Left ventricle myocardium superior (tissue), 1 donor: Measurements from ENCODE around the gene RNF31. TPM values are rescaled to one million over a fixed set of nuclear protein-coding genes. Genes with fewer than 3 reads are reported as not detected.

Experiments used
- ATAC-seq: fragments of 200-7000 bp; cut with Tn5 transposase; one replicate; pipeline ENCODE4 v1.9.1; 2020; ENCODE audit warnings: mild to moderate bottlenecking, moderate library complexity
- DNase-seq: peaks from one replicate; pipeline ENCODE4 v3.0.0-alpha.2; 2020
- intact Hi-C: fragments of 100-400 bp; cut with micrococcal nuclease; formaldehyde crosslinking; loops from one replicate; pipeline ENCODE4 v1.11.0; 2022
- total RNA-seq: library from RNA; stranded (reverse); fragmentation: NEBNext Ultra II Directional; extraction: Animal tissue kit (Norgen Biotek cat#: 25700); gene quantifications from one replicate; pipeline ENCODE4 v1.2.1, GENCODE V29; 2021
- donor health status: DM: no; HTN: yes; CAD: no; lungs with severe emphysema.

RNF31 gene
- total RNA-seq, 1 donor from 2014 or later, result 42.8 TPM

GRCh38 chr14:24177891-24178290 lies 30.6 kb downstream of the RNF31 start:
- DNase-seq (no peak), ATAC-seq (no peak)
- intact Hi-C loops, result no loop called here

GRCh38 chr14:24178399-24179178 lies 31.3 kb downstream of the RNF31 start:
- no peak for ATAC-seq
- intact Hi-C loops, result no loop called here
- no peak for DNase-seq

GRCh38 chr14:24179294-24179960 lies 32.1 kb downstream of the RNF31 start:
- ATAC-seq (peak; percentile 4), DNase-seq (no peak)
- intact Hi-C loops, result no loop called here

- DNase-seq (no peak), ATAC-seq (peak; percentile 74)
- intact Hi-C loops, result no loop called here
These were observed 32.9 kb downstream of the RNF31 start for GRCh38 chr14:24179961-24180796.

GRCh38 chr14:24181371-24182077 lies 34.2 kb downstream of the RNF31 start:
- intact Hi-C loops, result no loop called here
- DNase-seq, result no peak
- no peak for ATAC-seq

- DNase-seq (no peak), ATAC-seq (no peak)
- intact Hi-C loops, result no loop called here
These were observed 35.0 kb downstream of the RNF31 start for GRCh38 chr14:24182110-24182882.

GRCh38 chr14:24183014-24183481 lies 35.8 kb downstream of the RNF31 start:
- no peak for ATAC-seq
- intact Hi-C loops, result no loop called here
- no peak for DNase-seq

GRCh38 chr14:24184104-24184970 lies 37.0 kb downstream of the RNF31 start:
- ATAC-seq (no peak), DNase-seq (no peak)
- intact Hi-C loops, result no loop called here

GRCh38 chr14:24185026-24185425 lies 37.7 kb downstream of the RNF31 start:
- DNase-seq (no peak), ATAC-seq (no peak)
- intact Hi-C loops, result no loop called here

GRCh38 chr14:24185741-24186140 lies 38.4 kb downstream of the RNF31 start:
- DNase-seq, result no peak
- intact Hi-C loops, result no loop called here
- ATAC-seq, result no peak

- DNase-seq (no peak), ATAC-seq (no peak)
- intact Hi-C loops, result no loop called here
These were observed 39.7 kb downstream of the RNF31 start for GRCh38 chr14:24186831-24187538.

- DNase-seq (no peak), ATAC-seq (no peak)
These were observed 40.2 kb downstream of the RNF31 start for GRCh38 chr14:24187539-24187915.

GRCh38 chr14:24188251-24189058 lies 41.2 kb downstream of the RNF31 start, which contains the start of gene IPO4:
TSS of gene IPO4 (minus strand) at chr14:24188816. CDS start at chr14:24188787, 29 bp downstream.
- ATAC-seq, result peak; percentile 93
- intact Hi-C loops, result no loop called here
- DNase-seq, result peak; percentile 93

More at GRCh38 chr14:24187539-24187915, 40.2 kb downstream of the RNF31 start:
- intact Hi-C loops, result no loop called here

- ATAC-seq (no peak), DNase-seq (no peak)
- intact Hi-C loops, result no loop called here
These were observed 41.7 kb downstream of the RNF31 start for GRCh38 chr14:24189059-24189375.

- intact Hi-C loops, result no loop called here
- DNase-seq (no peak), ATAC-seq (no peak)
These were observed 42.2 kb downstream of the RNF31 start for GRCh38 chr14:24189460-24189859.

- ATAC-seq (no peak), DNase-seq (no peak)
- intact Hi-C loops, result no loop called here
These were observed 43.1 kb downstream of the RNF31 start for GRCh38 chr14:24190416-24190815.
